ENCODE data around the gene BTNL9.
"Not testable (repeated sequence)": the region's sequence is repeated elsewhere in the genome, so short reads cannot be mapped to it uniquely, and the experiment has no call there.

Gene BTNL9

GRCh38 chr5:181100121-181100875 is 60.2 kb downstream of the BTNL9 start:
- in situ Hi-C loops (cut with HindIII; ENCODE audit: low pct_ligation_motif_present, low sequenced_read_pairs): no loop called here
- no peaks in the 10 kb centered on the region for H3K27me3 ChIP-seq (replicated peaks)
- peak overlapping the region; percentile 9 for H3K4me3 ChIP-seq (ENCODE audit: low read depth, low read length)
- DNase-seq: no peak
- no peaks in the 10 kb centered on the region for H3K36me3 ChIP-seq (replicated peaks)
- TF ChIP-seq CTCF (IDR thresholded peaks at IDR 0.05; ENCODE audit: low read depth, low read length, missing control alignments): no peak
- no peak overlapping the region for H3K27ac ChIP-seq

- H3K27me3 ChIP-seq (replicated peaks); in situ Hi-C loops (cut with HindIII; ENCODE audit: low pct_ligation_motif_present, low sequenced_read_pairs); H3K4me3 ChIP-seq (ENCODE audit: low read depth, low read length); H3K27ac ChIP-seq; DNase-seq; H3K36me3 ChIP-seq (replicated peaks): not testable (repeated sequence)
Observed at GRCh38 chr5:181101030-181101641, 61.1 kb downstream of the BTNL9 start.

GRCh38 chr5:181101930-181102674 is 62.0 kb downstream of the BTNL9 start:
- H3K27ac ChIP-seq, DNase-seq: not testable (repeated sequence)

GRCh38 chr5:181104259-181104568 is 64.1 kb downstream of the BTNL9 start:
- DNase-seq; in situ Hi-C loops (cut with HindIII; ENCODE audit: low pct_ligation_motif_present, low sequenced_read_pairs); H3K4me3 ChIP-seq (ENCODE audit: low read depth, low read length); H3K36me3 ChIP-seq (replicated peaks); H3K27ac ChIP-seq; H3K27me3 ChIP-seq (replicated peaks): not testable (repeated sequence)

More at GRCh38 chr5:181101930-181102674, 62.0 kb downstream of the BTNL9 start:
- H3K36me3 ChIP-seq (replicated peaks); in situ Hi-C loops (cut with HindIII; ENCODE audit: low pct_ligation_motif_present, low sequenced_read_pairs); H3K27me3 ChIP-seq (replicated peaks); H3K4me3 ChIP-seq (ENCODE audit: low read depth, low read length): not testable (repeated sequence)

- not testable (repeated sequence) for H3K27ac ChIP-seq
Observed at GRCh38 chr5:181104606-181105390, 64.7 kb downstream of the BTNL9 start.

GRCh38 chr5:181105391-181106025 is 65.4 kb downstream of the BTNL9 start:
- no peak overlapping the region for H3K4me3 ChIP-seq (ENCODE audit: low read depth, low read length)
- no peaks in the 10 kb centered on the region for H3K36me3 ChIP-seq (replicated peaks)
- H3K27me3 ChIP-seq (replicated peaks): no peaks in the 10 kb centered on the region
- DNase-seq: no peak
- in situ Hi-C loops (cut with HindIII; ENCODE audit: low pct_ligation_motif_present, low sequenced_read_pairs): no loop called here
- TF ChIP-seq CTCF (IDR thresholded peaks at IDR 0.05; ENCODE audit: low read depth, low read length, missing control alignments): no peak
- no peak overlapping the region for H3K27ac ChIP-seq

More at GRCh38 chr5:181104606-181105390, 64.7 kb downstream of the BTNL9 start:
- H3K4me3 ChIP-seq (ENCODE audit: low read depth, low read length); in situ Hi-C loops (cut with HindIII; ENCODE audit: low pct_ligation_motif_present, low sequenced_read_pairs); H3K36me3 ChIP-seq (replicated peaks); DNase-seq; H3K27me3 ChIP-seq (replicated peaks): not testable (repeated sequence)

- DNase-seq: no peak
- TF ChIP-seq CTCF (IDR thresholded peaks at IDR 0.05; ENCODE audit: low read depth, low read length, missing control alignments): no peak
- Histone ChIP-seq H3K27ac (no peak overlapping the region), H3K27me3 (replicated peaks) (no peaks in the 10 kb centered on the region), H3K4me3 (ENCODE audit: low read depth, low read length) (no peak overlapping the region), H3K36me3 (replicated peaks) (no peaks in the 10 kb centered on the region)
- in situ Hi-C loops (cut with HindIII; ENCODE audit: low pct_ligation_motif_present, low sequenced_read_pairs): no loop called here
Observed at GRCh38 chr5:181107699-181108098, 67.6 kb downstream of the BTNL9 start.
